ENCODE results near the gene GPR78.

DNA sequence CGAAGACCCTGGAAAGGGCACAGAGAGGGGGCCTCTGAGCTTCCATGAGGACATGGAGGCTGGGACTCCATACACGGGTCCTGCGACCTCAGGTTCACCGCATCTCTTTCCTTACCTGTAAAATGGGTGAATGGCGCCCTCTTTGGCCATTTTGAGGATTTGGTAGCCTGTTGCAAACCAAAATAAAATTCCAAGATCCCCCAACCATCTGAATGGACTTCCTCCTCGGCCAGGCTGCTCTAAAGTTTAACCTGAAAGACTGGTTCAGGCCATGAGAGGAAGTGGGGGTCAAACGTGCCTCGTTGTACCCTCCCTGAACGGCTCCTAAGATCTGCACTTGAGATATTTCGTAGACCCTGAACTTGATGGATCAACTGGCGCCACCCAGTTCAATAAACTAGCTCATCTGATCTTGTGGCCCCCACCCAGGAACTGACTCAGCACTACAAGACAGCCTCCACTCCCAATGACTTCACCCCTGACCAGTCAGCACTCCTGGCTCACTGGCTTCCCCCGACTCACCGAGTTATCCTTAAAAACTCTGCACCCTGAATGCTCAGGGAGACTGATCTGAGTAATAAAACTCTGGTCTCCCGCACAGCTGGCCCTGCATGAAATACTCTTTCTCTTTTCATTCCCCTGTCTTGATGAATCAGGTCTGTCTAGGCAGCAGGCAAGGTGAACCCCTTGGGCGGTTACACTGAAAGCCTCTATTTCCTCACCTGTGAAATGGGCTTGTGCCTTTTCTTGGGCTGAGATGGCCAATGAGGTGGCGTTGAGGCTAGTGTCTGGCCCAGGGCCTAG is 32.9 kb upstream of the GPR78 start:
- no peak for TF ChIP-seq POLR2A (IDR thresholded peaks at IDR 0.05)
- TF ChIP-seq, protein P1, sequence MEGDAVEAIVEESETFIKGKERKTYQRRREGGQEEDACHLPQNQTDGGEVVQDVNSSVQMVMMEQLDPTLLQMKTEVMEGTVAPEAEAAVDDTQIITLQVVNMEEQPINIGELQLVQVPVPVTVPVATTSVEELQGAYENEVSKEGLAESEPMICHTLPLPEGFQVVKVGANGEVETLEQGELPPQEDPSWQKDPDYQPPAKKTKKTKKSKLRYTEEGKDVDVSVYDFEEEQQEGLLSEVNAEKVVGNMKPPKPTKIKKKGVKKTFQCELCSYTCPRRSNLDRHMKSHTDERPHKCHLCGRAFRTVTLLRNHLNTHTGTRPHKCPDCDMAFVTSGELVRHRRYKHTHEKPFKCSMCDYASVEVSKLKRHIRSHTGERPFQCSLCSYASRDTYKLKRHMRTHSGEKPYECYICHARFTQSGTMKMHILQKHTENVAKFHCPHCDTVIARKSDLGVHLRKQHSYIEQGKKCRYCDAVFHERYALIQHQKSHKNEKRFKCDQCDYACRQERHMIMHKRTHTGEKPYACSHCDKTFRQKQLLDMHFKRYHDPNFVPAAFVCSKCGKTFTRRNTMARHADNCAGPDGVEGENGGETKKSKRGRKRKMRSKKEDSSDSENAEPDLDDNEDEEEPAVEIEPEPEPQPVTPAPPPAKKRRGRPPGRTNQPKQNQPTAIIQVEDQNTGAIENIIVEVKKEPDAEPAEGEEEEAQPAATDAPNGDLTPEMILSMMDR (IDR thresholded peaks at IDR 0.05): no peak
- no peak for TF ChIP-seq EP300 (IDR thresholded peaks at IDR 0.05)
- TF ChIP-seq POLR2AphosphoS5 (IDR thresholded peaks at IDR 0.05): no peak

Measured in suprapubic skin (tissue), 4 donors.